Measurements from ENCODE around the gene ADGRF1.

Gene ADGRF1

DNA sequence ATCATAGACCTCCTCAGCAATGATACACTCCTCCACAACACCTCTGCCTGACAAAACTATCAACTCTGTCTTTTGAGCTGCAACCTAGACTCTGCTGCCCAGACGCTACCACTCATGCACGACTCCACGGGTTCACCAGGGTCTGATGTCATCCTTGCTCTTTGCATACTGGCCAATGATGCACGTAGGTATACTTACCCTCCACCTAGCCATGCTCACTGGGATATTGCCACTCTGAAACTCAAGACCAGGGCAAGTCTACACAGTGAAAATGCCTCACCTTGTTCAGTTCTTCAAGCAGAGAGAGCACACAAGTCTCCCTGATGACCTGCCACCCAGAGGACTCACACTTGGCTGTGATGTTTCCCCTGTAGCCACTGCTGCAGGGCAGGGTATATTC, 27.7 kb downstream of the ADGRF1 start:
- Histone ChIP-seq H3K36me3 (ENCODE audit: insufficient read depth, low read length) (no peaks in the 10 kb centered on the region), H3K9ac (ENCODE audit: low read depth, low read length) (no peak overlapping the region), H3K4me3 (ENCODE audit: low read length) (no peak overlapping the region), H3K27me3 (ENCODE audit: control insufficient read depth, insufficient read depth, low read length) (peaks cover 21% of the 10 kb centered on the region), H3K9me3 (replicated peaks; ENCODE audit: low read length) (no peaks in the 10 kb centered on the region), H3K4me1 (ENCODE audit: control insufficient read depth, insufficient read depth, low read length) (no peaks in the 10 kb centered on the region), H3K4me2 (ENCODE audit: low read length) (no peak overlapping the region)

DNA sequence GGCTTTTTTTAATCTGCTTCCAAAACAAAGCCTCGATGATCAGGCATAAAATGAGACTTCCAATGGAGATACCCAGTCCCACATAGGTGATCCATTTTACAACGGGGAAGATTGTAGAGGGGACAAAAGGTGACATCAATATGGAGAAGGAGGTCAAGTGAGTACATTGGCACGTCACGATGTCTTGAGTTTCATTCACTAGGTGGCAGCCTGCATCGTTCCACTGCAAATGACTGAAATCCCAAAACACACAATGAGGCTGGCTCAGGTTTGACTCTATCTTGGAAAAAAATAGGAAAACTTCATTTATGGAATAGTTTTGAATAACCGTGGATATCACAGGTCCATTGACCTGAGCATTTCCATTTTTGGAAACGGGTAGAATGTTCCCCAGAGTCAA, 32.5 kb downstream of the ADGRF1 start:
- Histone ChIP-seq H3K9me3 (replicated peaks; ENCODE audit: low read length) (no peaks in the 10 kb centered on the region), H3K4me1 (ENCODE audit: control insufficient read depth, insufficient read depth, low read length) (no peaks in the 10 kb centered on the region), H3K9ac (ENCODE audit: low read depth, low read length) (no peak overlapping the region), H3K4me2 (ENCODE audit: low read length) (no peak overlapping the region), H3K4me3 (ENCODE audit: low read length) (no peak overlapping the region), H3K36me3 (ENCODE audit: insufficient read depth, low read length) (no peaks in the 10 kb centered on the region), H3K27me3 (ENCODE audit: control insufficient read depth, insufficient read depth, low read length) (peaks cover 25% of the 10 kb centered on the region)

DNA sequence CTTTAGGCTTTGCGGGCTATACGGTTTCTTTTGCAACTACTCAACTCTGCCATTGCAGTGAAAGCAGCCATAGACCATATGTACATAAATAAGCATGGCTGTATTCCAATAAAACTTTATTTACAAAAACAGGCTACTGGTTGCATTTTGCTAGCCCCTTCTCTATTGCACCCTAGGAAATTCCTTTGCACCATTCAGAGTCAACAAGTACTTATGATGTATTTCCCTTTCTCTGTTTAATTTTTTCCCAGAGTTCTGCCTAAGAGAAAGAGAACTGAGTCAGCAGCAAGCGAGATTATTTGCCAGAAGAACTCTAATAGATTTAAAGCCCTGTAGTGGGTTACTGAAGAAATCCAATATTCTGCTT, 33.8 kb downstream of the ADGRF1 start:
- no peak overlapping the region for H3K9ac ChIP-seq (ENCODE audit: low read depth, low read length)
- no peaks in the 10 kb centered on the region for H3K36me3 ChIP-seq (ENCODE audit: insufficient read depth, low read length)
- no peaks in the 10 kb centered on the region for H3K4me1 ChIP-seq (ENCODE audit: control insufficient read depth, insufficient read depth, low read length)
- H3K27me3 ChIP-seq (ENCODE audit: control insufficient read depth, insufficient read depth, low read length), result peaks cover 29% of the 10 kb centered on the region
- H3K9me3 ChIP-seq (replicated peaks; ENCODE audit: low read length), result no peaks in the 10 kb centered on the region
- no peak overlapping the region for H3K4me2 ChIP-seq (ENCODE audit: low read length)
- H3K4me3 ChIP-seq (ENCODE audit: low read length), result no peak overlapping the region

DNA sequence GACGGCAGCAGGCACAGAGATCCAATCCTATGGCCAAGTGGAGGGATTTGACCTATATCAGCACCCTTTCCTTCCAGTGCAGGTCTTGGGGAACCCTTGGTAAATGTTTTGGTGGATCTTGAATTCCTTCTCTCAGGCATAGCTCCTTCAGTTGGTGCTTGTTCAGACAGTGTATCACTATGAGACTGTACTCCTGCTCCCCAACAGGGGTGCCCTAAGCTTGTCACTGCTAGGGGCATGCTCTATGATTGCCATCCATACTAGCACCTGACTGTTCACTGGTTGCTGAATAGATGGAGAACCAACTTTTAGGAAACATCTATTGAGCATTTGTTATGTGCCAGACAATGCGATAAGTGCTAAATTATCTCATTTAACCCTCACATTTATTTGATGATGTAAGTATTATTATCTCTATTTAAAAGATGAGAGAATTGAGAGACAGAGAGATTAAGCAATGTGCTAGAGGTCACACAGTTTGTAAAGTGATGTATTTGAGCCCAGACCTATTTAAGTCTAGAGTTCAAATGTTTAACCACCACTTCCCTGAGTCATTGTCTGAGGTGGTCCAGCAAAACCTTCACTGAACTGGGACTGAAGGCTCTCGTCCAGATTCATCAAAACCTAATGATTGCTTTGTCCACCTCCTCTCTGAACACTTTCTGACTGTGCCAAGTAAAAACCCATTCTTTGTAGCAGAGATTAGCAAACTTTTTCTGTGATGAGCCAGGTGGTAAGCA, 34.3 kb downstream of the ADGRF1 start:
- Histone ChIP-seq H3K27me3 (ENCODE audit: control insufficient read depth, insufficient read depth, low read length) (peaks cover 29% of the 10 kb centered on the region), H3K4me2 (ENCODE audit: low read length) (no peak overlapping the region), H3K9ac (ENCODE audit: low read depth, low read length) (no peak overlapping the region), H3K36me3 (ENCODE audit: insufficient read depth, low read length) (no peaks in the 10 kb centered on the region), H3K9me3 (replicated peaks; ENCODE audit: low read length) (no peaks in the 10 kb centered on the region), H3K4me3 (ENCODE audit: low read length) (no peak overlapping the region), H3K4me1 (ENCODE audit: control insufficient read depth, insufficient read depth, low read length) (no peaks in the 10 kb centered on the region)

DNA sequence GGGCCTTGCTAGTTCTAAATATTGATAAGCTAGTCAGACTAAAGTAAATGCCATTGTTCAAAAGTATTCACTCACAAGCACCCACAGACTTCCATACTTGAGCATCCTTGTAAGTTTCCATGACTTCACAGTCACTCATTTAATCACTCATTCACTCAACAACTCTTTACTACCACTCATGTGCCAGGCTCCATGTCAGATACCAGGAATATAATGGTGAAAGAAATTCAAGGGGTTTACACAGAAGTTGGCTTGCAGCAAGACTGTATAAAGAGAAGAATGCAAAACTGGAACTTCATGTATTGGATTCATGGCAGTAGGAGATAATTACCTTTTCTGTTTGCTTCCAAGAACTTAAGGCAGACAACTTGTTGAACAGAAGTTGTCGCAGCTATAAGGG, 36.6 kb downstream of the ADGRF1 start:
- H3K9me3 ChIP-seq (replicated peaks; ENCODE audit: low read length), result no peaks in the 10 kb centered on the region
- H3K9ac ChIP-seq (ENCODE audit: low read depth, low read length), result no peak overlapping the region
- H3K27me3 ChIP-seq (ENCODE audit: control insufficient read depth, insufficient read depth, low read length), result peaks cover 18% of the 10 kb centered on the region
- H3K4me2 ChIP-seq (ENCODE audit: low read length), result no peak overlapping the region
- H3K4me1 ChIP-seq (ENCODE audit: control insufficient read depth, insufficient read depth, low read length), result no peaks in the 10 kb centered on the region
- no peaks in the 10 kb centered on the region for H3K36me3 ChIP-seq (ENCODE audit: insufficient read depth, low read length)
- H3K4me3 ChIP-seq (ENCODE audit: low read length), result no peak overlapping the region

DNA sequence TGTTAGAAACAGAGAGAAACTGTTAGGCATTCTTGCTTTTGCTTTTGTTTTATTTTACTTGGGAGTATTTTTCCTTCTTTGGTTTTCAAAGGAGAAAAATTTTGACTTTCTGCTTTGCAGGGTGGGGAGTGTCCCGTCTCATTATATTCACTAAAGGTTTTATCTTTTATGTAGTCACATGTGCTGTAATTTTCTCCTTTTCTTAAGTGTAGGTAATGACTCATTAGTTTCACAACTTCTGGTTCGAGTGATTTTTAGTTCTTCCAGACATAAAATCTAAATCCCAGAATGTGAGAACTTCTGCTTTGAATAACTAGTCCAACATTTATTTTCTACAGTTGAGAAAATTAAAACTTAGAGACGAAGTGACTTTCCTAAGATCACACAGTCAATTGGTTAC, 37.7 kb downstream of the ADGRF1 start:
- peaks cover 9% of the 10 kb centered on the region for H3K27me3 ChIP-seq (ENCODE audit: control insufficient read depth, insufficient read depth, low read length)
- no peaks in the 10 kb centered on the region for H3K4me1 ChIP-seq (ENCODE audit: control insufficient read depth, insufficient read depth, low read length)
- H3K4me2 ChIP-seq (ENCODE audit: low read length), result no peak overlapping the region
- H3K36me3 ChIP-seq (ENCODE audit: insufficient read depth, low read length), result no peaks in the 10 kb centered on the region
- H3K9me3 ChIP-seq (replicated peaks; ENCODE audit: low read length), result no peaks in the 10 kb centered on the region
- H3K9ac ChIP-seq (ENCODE audit: low read depth, low read length), result no peak overlapping the region
- no peak overlapping the region for H3K4me3 ChIP-seq (ENCODE audit: low read length)

DNA sequence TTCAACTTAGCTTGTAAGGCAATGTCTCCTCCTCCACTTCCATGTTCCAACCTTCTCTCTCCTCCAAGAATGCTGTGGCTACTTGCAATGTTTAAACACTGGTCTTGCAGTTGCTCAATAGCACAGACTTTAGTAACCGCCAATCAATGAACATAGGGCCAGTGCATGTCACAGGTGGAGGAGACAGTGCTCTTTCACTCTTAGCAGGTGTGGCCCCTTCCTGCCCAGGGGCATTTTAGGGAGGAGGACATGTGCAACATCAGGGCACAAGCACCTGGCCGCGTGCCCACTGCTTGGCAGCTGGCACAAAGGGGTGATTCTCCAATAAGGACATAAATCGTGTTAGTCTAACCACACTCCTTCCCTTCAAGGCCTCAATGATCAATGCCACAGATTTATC, 41.3 kb downstream of the ADGRF1 start:
- Histone ChIP-seq H3K4me3 (ENCODE audit: low read length) (no peak overlapping the region), H3K9ac (ENCODE audit: low read depth, low read length) (no peak overlapping the region), H3K36me3 (ENCODE audit: insufficient read depth, low read length) (no peaks in the 10 kb centered on the region), H3K9me3 (replicated peaks; ENCODE audit: low read length) (no peaks in the 10 kb centered on the region), H3K27me3 (ENCODE audit: control insufficient read depth, insufficient read depth, low read length) (peaks cover 4% of the 10 kb centered on the region), H3K4me1 (ENCODE audit: control insufficient read depth, insufficient read depth, low read length) (no peaks in the 10 kb centered on the region), H3K4me2 (ENCODE audit: low read length) (no peak overlapping the region)

DNA sequence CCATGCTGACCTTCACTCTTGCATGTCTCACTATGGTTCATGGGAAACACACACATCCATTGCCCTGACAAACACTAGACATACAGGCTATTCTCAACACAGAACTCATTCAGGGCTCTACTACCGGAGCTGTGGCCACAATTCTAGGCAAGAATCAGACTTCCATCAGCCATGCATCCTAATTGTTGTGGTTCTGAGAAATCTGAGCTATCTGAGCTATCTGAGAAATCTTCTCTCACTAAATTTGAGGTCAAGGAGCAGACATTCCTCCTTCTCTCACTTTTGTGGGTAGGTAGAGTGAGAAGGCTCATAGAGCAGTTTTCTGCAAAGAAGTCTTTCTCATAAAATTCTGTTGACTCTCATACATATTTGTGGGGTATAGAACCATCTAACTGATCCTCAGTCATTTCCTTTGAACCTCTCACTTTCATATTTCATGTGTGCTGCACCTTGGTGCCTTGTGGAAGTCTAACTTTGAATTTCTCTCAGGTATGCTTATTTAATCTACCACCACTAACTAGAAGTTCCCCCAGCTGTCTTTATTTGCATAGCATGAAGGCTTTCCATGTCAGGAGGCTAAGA, 43.6 kb downstream of the ADGRF1 start:
- Histone ChIP-seq H3K9ac (ENCODE audit: low read depth, low read length) (no peak overlapping the region), H3K27me3 (ENCODE audit: control insufficient read depth, insufficient read depth, low read length) (no peaks in the 10 kb centered on the region), H3K36me3 (ENCODE audit: insufficient read depth, low read length) (no peaks in the 10 kb centered on the region), H3K4me1 (ENCODE audit: control insufficient read depth, insufficient read depth, low read length) (peaks cover 9% of the 10 kb centered on the region), H3K9me3 (replicated peaks; ENCODE audit: low read length) (no peaks in the 10 kb centered on the region), H3K4me2 (ENCODE audit: low read length) (no peak overlapping the region), H3K4me3 (ENCODE audit: low read length) (no peak overlapping the region)

DNA sequence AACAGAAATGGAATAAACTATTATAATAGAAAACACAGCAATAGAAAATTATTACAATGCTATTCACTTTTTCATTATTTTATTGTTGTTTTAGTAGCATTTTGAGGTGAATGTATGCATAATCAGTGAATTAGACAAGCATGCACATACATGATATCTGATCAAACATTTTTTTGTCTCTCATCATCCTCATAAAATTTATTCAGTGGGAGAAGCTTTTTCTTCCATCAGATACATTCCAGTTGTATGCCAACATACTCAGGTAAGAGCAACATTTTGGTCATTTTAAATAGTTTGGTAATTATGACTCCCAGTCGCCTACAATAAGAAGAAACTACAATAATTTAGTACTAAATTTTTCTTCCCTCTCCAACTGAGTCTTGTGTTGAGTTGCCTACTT, 44.5 kb downstream of the ADGRF1 start:
- Histone ChIP-seq H3K4me1 (ENCODE audit: control insufficient read depth, insufficient read depth, low read length) (peaks cover 11% of the 10 kb centered on the region), H3K27me3 (ENCODE audit: control insufficient read depth, insufficient read depth, low read length) (no peaks in the 10 kb centered on the region), H3K9me3 (replicated peaks; ENCODE audit: low read length) (no peaks in the 10 kb centered on the region), H3K4me2 (ENCODE audit: low read length) (no peak overlapping the region), H3K9ac (ENCODE audit: low read depth, low read length) (no peak overlapping the region), H3K4me3 (ENCODE audit: low read length) (no peak overlapping the region), H3K36me3 (ENCODE audit: insufficient read depth, low read length) (no peaks in the 10 kb centered on the region)

DNA sequence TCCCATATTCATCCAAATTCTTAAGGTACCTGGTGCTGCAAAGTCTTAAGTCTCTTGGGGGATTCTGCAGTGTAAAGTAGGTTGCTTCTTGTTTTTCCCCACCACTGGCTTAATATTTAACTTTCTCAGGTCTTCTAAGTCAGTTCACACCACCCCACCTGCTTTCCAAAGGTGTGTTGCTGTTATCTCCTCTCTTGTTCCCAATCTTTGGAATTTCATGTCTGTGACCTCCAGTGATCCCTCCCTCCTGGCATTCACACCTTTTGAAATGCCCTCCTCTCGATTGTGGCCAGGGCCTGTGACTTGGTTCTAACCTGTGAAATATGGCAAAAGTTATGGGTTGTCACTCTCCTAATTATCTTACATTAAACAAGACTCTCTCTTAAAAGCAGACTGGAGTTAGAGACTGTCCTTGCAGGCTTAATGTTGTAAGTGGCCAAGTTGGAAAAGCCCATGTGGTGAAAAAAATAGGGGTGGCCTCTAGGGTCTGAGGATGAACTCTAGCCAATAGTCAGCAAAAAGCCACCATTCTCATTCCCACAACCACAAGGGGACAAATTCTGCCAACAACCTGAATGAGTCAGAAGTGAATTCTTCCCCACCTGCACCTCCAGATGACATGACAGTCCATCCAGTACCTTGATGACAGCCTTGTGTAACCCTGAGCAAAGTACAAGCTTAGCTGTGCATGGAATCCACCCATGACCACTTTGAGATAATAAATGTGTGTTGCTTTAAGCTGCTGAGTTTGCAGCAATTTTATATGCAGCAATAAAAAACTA, 45.1 kb downstream of the ADGRF1 start:
- Histone ChIP-seq H3K27me3 (ENCODE audit: control insufficient read depth, insufficient read depth, low read length) (no peaks in the 10 kb centered on the region), H3K9ac (ENCODE audit: low read depth, low read length) (no peak overlapping the region), H3K4me1 (ENCODE audit: control insufficient read depth, insufficient read depth, low read length) (peaks cover 11% of the 10 kb centered on the region), H3K4me3 (ENCODE audit: low read length) (no peak overlapping the region), H3K9me3 (replicated peaks; ENCODE audit: low read length) (no peaks in the 10 kb centered on the region), H3K36me3 (ENCODE audit: insufficient read depth, low read length) (no peaks in the 10 kb centered on the region), H3K4me2 (ENCODE audit: low read length) (no peak overlapping the region)

DNA sequence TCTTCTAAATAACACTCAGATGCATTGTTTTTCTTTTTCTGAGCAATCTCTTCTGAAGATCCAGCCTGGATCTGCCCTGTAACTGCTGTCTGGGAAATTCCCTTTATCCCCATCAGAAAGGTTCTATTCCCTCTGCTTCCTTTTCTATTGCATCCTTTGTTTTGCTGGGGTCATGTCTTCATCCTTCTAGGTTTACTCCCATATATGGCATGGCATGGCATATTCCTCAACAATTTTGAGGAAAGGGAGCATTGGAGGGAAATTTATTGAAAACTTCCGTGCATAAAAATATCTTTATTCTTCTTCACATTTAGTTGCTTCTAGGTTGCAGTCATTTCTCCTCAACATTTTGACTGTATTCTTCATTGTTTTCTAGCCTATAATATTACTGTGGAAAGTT, 47.2 kb downstream of the ADGRF1 start:
- Histone ChIP-seq H3K4me3 (ENCODE audit: low read length) (no peak overlapping the region), H3K4me2 (ENCODE audit: low read length) (no peak overlapping the region), H3K9ac (ENCODE audit: low read depth, low read length) (no peak overlapping the region), H3K36me3 (ENCODE audit: insufficient read depth, low read length) (no peaks in the 10 kb centered on the region), H3K27me3 (ENCODE audit: control insufficient read depth, insufficient read depth, low read length) (no peaks in the 10 kb centered on the region), H3K9me3 (replicated peaks; ENCODE audit: low read length) (no peaks in the 10 kb centered on the region), H3K4me1 (ENCODE audit: control insufficient read depth, insufficient read depth, low read length) (peaks cover 14% of the 10 kb centered on the region)
